H1 (cell line): ENCODE results near the gene MCUB. TPM values are rescaled to one million over a fixed set of nuclear protein-coding genes. Genes with fewer than 3 reads are reported as not detected.

Experiments
- CTCF ChIA-PET: fragments of 300-600 bp; sonication (Branson Sonifier 250); formaldehyde crosslinking; loops from one replicate; lab custom pipeline; 2021; ENCODE audit not compliant: partially characterized antibody; lab: Charles Lee
- POLR2A ChIA-PET: fragments of 300-600 bp; sonication (Branson Sonifier 250); formaldehyde crosslinking; loops from one replicate; lab custom pipeline; 2021; ENCODE audit warnings: inconsistent platforms; ENCODE audit not compliant: partially characterized antibody; lab: Charles Lee
- DNase-seq, 2 experiments: peaks; one replicate each; pipeline versions ENCODE4 v3.0.0 to v3.0.0-alpha.2; 2010 to 2022; ENCODE audit warnings: low spot score in 2 of 2, low read depth in 1 of 2, mixed read lengths in 1 of 2
- FAIRE-seq: peaks from 2 replicates; lab custom pipeline; 2011; peaks lifted over from hg19 to GRCh38; lab: Jason Lieb, UNC
- H2AFZ ChIP-seq: 2 replicates; pipeline ENCODE4 v1.8.1; 2012; ENCODE audit warnings: low read length, inconsistent platforms
- H2AK5ac ChIP-seq: 2 replicates; pipeline ENCODE4 v1.6.1; 2013; ENCODE audit warnings: low read depth, low read length
- H2BK120ac ChIP-seq: replicated peaks from 2 replicates; pipeline ENCODE3; 2013; ENCODE audit warnings: low read depth, low read length, inconsistent platforms
- H2BK12ac ChIP-seq: 2 replicates; pipeline ENCODE4 v1.6.1; 2013; ENCODE audit warnings: low read depth, low read length
- H2BK15ac ChIP-seq: 2 replicates; pipeline ENCODE4 v1.6.1; 2013; ENCODE audit warnings: low read length
- H2BK20ac ChIP-seq: 2 replicates; pipeline ENCODE4 v1.6.1; 2013; ENCODE audit warnings: low read length
- H2BK5ac ChIP-seq: 2 replicates; pipeline ENCODE4 v1.6.1; 2013; ENCODE audit warnings: low read depth, low read length
- H3K14ac ChIP-seq: 2 replicates; pipeline ENCODE4 v1.6.1; 2013; ENCODE audit warnings: inconsistent platforms; ENCODE audit not compliant: insufficient read length
- H3K18ac ChIP-seq: 2 replicates; pipeline ENCODE4 v1.6.1; 2013; ENCODE audit warnings: low read length; ENCODE audit errors: extremely low read depth
- H3K23ac ChIP-seq: 2 replicates; pipeline ENCODE4 v1.6.1; 2013; ENCODE audit warnings: inconsistent platforms; ENCODE audit not compliant: insufficient read length
- H3K23me2 ChIP-seq: 2 replicates; pipeline ENCODE4 v1.6.1; 2013; ENCODE audit warnings: low read depth, low read length
- H3K27ac ChIP-seq: 2 replicates; pipeline ENCODE4 v1.6.1; 2011; ENCODE audit warnings: low read depth, low read length, inconsistent platforms
- H3K27me3 ChIP-seq, 4 experiments: replicated peaks in 1 of 4; 1 replicate in 1 of 4; 2 replicates in 3 of 4; pipeline versions ENCODE4 v1.6.1 to v1.8.1; 2011 to 2013; ENCODE audit warnings: low read length in 3 of 4, mild to moderate bottlenecking in 3 of 4, inconsistent platforms in 2 of 4, mixed read lengths in 2 of 4, moderate library complexity in 1 of 4; ENCODE audit not compliant: control insufficient read depth in 3 of 4, insufficient read depth in 3 of 4; ENCODE audit errors: extremely low read depth in 1 of 4
- H3K36me3 ChIP-seq, 4 experiments: 2 replicates each; pipeline versions ENCODE4 v1.6.1 to v1.8.1; 2011 to 2013; ENCODE audit warnings: mild to moderate bottlenecking in 4 of 4, low read length in 3 of 4, moderate library complexity in 2 of 4, control low read depth in 1 of 4, inconsistent platforms in 1 of 4; ENCODE audit not compliant: insufficient read depth in 4 of 4, control insufficient read depth in 2 of 4
- H3K4ac ChIP-seq: replicated peaks from 2 replicates; pipeline ENCODE3; 2013; ENCODE audit warnings: low read length, low read depth, mixed read lengths, inconsistent platforms; ENCODE audit not compliant: insufficient read length
- H3K4me1 ChIP-seq, 4 experiments: replicated peaks in 1 of 4; 1 replicate in 1 of 4; 2 replicates in 3 of 4; pipeline versions ENCODE4 v1.6.1 to v1.8.1; 2011 to 2013; ENCODE audit warnings: low read length in 3 of 4, inconsistent platforms in 2 of 4, mixed read lengths in 1 of 4; ENCODE audit not compliant: insufficient read depth in 4 of 4, control insufficient read depth in 3 of 4
- H3K4me2 ChIP-seq, 2 experiments: 2 replicates each; pipeline versions ENCODE4 v1.6.1 to v1.8.1; 2011 to 2013; ENCODE audit warnings: low read depth in 2 of 2, low read length in 2 of 2, control low read depth in 1 of 2, inconsistent platforms in 1 of 2, mild to moderate bottlenecking in 1 of 2; ENCODE audit not compliant: insufficient read depth in 1 of 2
- H3K4me3 ChIP-seq, 4 experiments: fragments of 200-600, 300-600 bp in 1 of 4; sonication (generic), shearing (Covaris generic), sonication (Bioruptor Twin) in 1 of 4; 2 replicates each; pipeline versions ENCODE4 v1.5.1 to v1.8.1; 2011 to 2016; ENCODE audit warnings: low read length in 4 of 4, low read depth in 3 of 4, control low read depth in 2 of 4, inconsistent platforms in 2 of 4, mild to moderate bottlenecking in 2 of 4, mixed read lengths in 1 of 4, moderate library complexity in 1 of 4; ENCODE audit not compliant: insufficient read depth in 2 of 4; ENCODE audit errors: extremely low read depth in 1 of 4
- H3K56ac ChIP-seq: replicated peaks from 2 replicates; pipeline ENCODE3; 2013; ENCODE audit warnings: low read depth, mild to moderate bottlenecking, mixed read lengths, low read length, inconsistent platforms; ENCODE audit not compliant: insufficient read length
- H3K79me1 ChIP-seq: 2 replicates; pipeline ENCODE4 v1.6.1; 2013; ENCODE audit warnings: low read depth, low read length, control low read depth
- H3K79me2 ChIP-seq, 2 experiments: 2 replicates each; pipeline versions ENCODE4 v1.6.1 to v1.8.1; 2012 to 2013; ENCODE audit warnings: low read length in 2 of 2, mild to moderate bottlenecking in 2 of 2, inconsistent platforms in 1 of 2; ENCODE audit not compliant: insufficient read depth in 2 of 2, control insufficient read depth in 1 of 2
- H3K9ac ChIP-seq, 4 experiments: replicated peaks in 1 of 4; 1 replicate in 1 of 4; 2 replicates in 3 of 4; pipeline versions ENCODE4 v1.6.1 to v1.8.1; 2011 to 2013; ENCODE audit warnings: low read depth in 3 of 4, low read length in 3 of 4, control low read depth in 2 of 4, mild to moderate bottlenecking in 2 of 4, moderate library complexity in 2 of 4, inconsistent platforms in 1 of 4; ENCODE audit errors: extremely low read depth in 1 of 4
- H3K9me3 ChIP-seq, 2 experiments: 2 replicates each; pipeline versions ENCODE4 v1.6.1 to v1.8.1; 2012 to 2013; ENCODE audit warnings: mild to moderate bottlenecking in 2 of 2, moderate library complexity in 2 of 2, control low read depth in 1 of 2, inconsistent platforms in 1 of 2, low read depth in 1 of 2, low read length in 1 of 2, mixed read lengths in 1 of 2; ENCODE audit not compliant: insufficient read depth in 2 of 2
- H4K20me1 ChIP-seq, 2 experiments: replicated peaks in 1 of 2; 2 replicates each; pipeline versions ENCODE3 to v1.8.1; 2011 to 2013; ENCODE audit warnings: inconsistent platforms in 2 of 2, low read length in 2 of 2, mild to moderate bottlenecking in 1 of 2; ENCODE audit not compliant: insufficient read depth in 2 of 2, control insufficient read depth in 1 of 2
- H4K5ac ChIP-seq: 2 replicates; pipeline ENCODE4 v1.6.1; 2013; ENCODE audit warnings: low read length, low read depth, mixed read lengths, inconsistent platforms; ENCODE audit not compliant: insufficient read length
- H4K8ac ChIP-seq: 2 replicates; pipeline ENCODE4 v1.8.0; 2013; ENCODE audit warnings: mild to moderate bottlenecking, moderate library complexity, low read length, inconsistent platforms; ENCODE audit not compliant: insufficient read depth; ENCODE audit errors: extremely low read depth
- H4K91ac ChIP-seq: replicated peaks from 2 replicates; pipeline ENCODE3; 2013; ENCODE audit warnings: low read length, mixed read lengths, inconsistent platforms; ENCODE audit not compliant: insufficient read length
- CEBPB ChIP-seq: IDR thresholded peaks from 2 replicates; pipeline ENCODE4 v1.6.1; 2012; ENCODE audit warnings: low read depth, low read length
- CTCF ChIP-seq, 3 experiments: IDR thresholded peaks; 1 replicate in 2 of 3; 2 replicates in 1 of 3; pipeline versions ENCODE4 v1.5.1 to v1.6.1; 2011; ENCODE audit warnings: low read length in 3 of 3, mild to moderate bottlenecking in 3 of 3, inconsistent platforms in 2 of 3, low read depth in 1 of 3, moderate library complexity in 1 of 3; ENCODE audit not compliant: insufficient read depth in 1 of 3; ENCODE audit errors: control extremely low read depth in 1 of 3
- EGR1 ChIP-seq: IDR thresholded peaks from 2 replicates; pipeline ENCODE4 v1.6.1; 2011; ENCODE audit warnings: low read depth, low read length, borderline replicate concordance
- EP300 ChIP-seq, 2 experiments: IDR thresholded peaks; 1 replicate in 1 of 2; 2 replicates in 1 of 2; pipeline ENCODE4 v1.6.1; 2011 to 2012; ENCODE audit warnings: low read depth in 2 of 2, low read length in 2 of 2, mild to moderate bottlenecking in 2 of 2, borderline replicate concordance in 1 of 2, inconsistent platforms in 1 of 2, moderate library complexity in 1 of 2
- POLR2AphosphoS5 ChIP-seq: IDR thresholded peaks from 2 replicates; pipeline ENCODE4 v1.6.1; 2011; ENCODE audit warnings: low read depth, low read length
- SUZ12 ChIP-seq: fragments of 200-600 bp; sonication (generic); IDR thresholded peaks from 2 replicates; pipeline ENCODE4 v1.6.1; 2012; ENCODE audit warnings: mild to moderate bottlenecking, inconsistent platforms, low read length, moderate library complexity, mixed read lengths
- WGBS, 2 experiments: shearing (Covaris generic) in 1 of 2; methylation state at CpG; one replicate each; pipeline versions ENCODE4 v1.1.6 to v1.1.7; 2013 to 2015; ENCODE audit warnings: low lambda C conversion rate in 2 of 2, mixed read lengths in 2 of 2, inconsistent platforms in 1 of 2, low coverage in 1 of 2, missing lambda C conversion rate in 1 of 2; ENCODE audit not compliant: insufficient replicate concordance in 2 of 2, insufficient coverage in 1 of 2, insufficient read length in 1 of 2; ENCODE audit errors: extremely low coverage in 1 of 2, missing lambda C conversion rate in 1 of 2; 5-methylcytosine and 5-hydroxymethylcytosine counted together
- polyA plus RNA-seq, 7 experiments: library from polyadenylated mRNA; depleted of rRNA in 3 of 7; stranded (reverse) in 5 of 7; unstranded in 2 of 7; fragments of >200 nt in 5 of 7; fragments of 200-250 nt in 2 of 7; gene quantifications; 1 replicate in 5 of 7; 2 replicates in 1 of 7; 4 replicates in 1 of 7; pipeline versions ENCODE4 v1.2.1 to v1.2.3, GENCODE V29; 2011 to 2013; ENCODE audit warnings: missing spikeins in 2 of 7, mixed read lengths in 2 of 7
- total RNA-seq: library from RNA; stranded (reverse); fragmentation: NEBNext Ultra II Directional; extraction: Animal tissue kit (Norgen Biotek cat#: 25700); gene quantifications from 2 replicates; pipeline ENCODE4 v1.2.1, GENCODE V29; 2021

The MCUB gene
- total and polyA plus RNA-seq, 2 of the 8 experiments (the other 6 are each of a cell fraction or from before 2014, with no cell fraction given): 15.2 to 19.4 TPM

GRCh38 chr4:109640644-109641043, 80.6 kb downstream of the MCUB start:
- CTCF ChIA-PET: interaction anchor here (1.3 kb wide), 1 partner anchor 18 kb away, joined by 3 read pairs; no protein-coding TSS in a partner anchor

More at GRCh38 chr4:109640644-109641043, 80.6 kb downstream of the MCUB start:
- Histone ChIP-seq H3K9ac (no peak overlapping the region), H2BK120ac (no peak overlapping the region), H3K79me1 (no peaks in the 10 kb centered on the region), H3K27me3 (no peaks in the 10 kb centered on the region), H3K4me3 (no peak overlapping the region), H3K36me3 (no peaks in the 10 kb centered on the region), H4K5ac (no peak overlapping the region), H2AFZ (no peak overlapping the region), H2BK20ac (no peak overlapping the region), H3K23me2 (peaks cover 2% of the 10 kb centered on the region; the same call in 1 of the 2 replicates), H3K79me2 (no peaks in the 10 kb centered on the region), H2BK5ac (no peak overlapping the region), H4K20me1 (no peaks in the 10 kb centered on the region), H3K9me3 (no peaks in the 10 kb centered on the region), H4K91ac (no peak overlapping the region), H3K4me2 (no peak overlapping the region), H2BK15ac (no peak overlapping the region), H2BK12ac (no peak overlapping the region), H3K23ac (no peak overlapping the region), H3K4me1 (0 out of 7 replicates have a peak, but pooled peaks cover 0 to 3% (median 0%) of the 10 kb centered on the region in 4 experiments), H3K4ac (no peak overlapping the region), H3K14ac (no peak overlapping the region), H3K27ac (no peak overlapping the region), H3K56ac (no peak overlapping the region), H4K8ac (no peak overlapping the region), H3K18ac (no peak overlapping the region), H2AK5ac (no peak overlapping the region)
- 79% methylated on average over 2 of the region's 2 CpGs; no CpG with 5 or more reads in 1 of the 2 experiments for WGBS, 2 experiments
- no peak for DNase-seq
- TF ChIP-seq CEBPB (no peak), SUZ12 (no peak), POLR2AphosphoS5 (no peak), EGR1 (no peak), CTCF (IDR thresholded peaks at IDR 0.05; ENCODE audit: control extremely low read depth in 1 of 3, insufficient read depth in 1 of 3, low read depth in 1 of 3, low read length in 3 of 3) (no peak), EP300 (IDR thresholded peaks at IDR 0.05; ENCODE audit: borderline replicate concordance in 1 of 2, low read depth in 2 of 2, low read length in 2 of 2) (no peak)
- POLR2A ChIA-PET: interaction anchor here (0.6 kb wide), 1 partner anchor 90 kb away, joined by 3 read pairs; no protein-coding TSS in a partner anchor
- no peak for FAIRE-seq
